ENCODE results near the gene CDCA4.

- TF ChIP-seq CTCF (IDR thresholded peaks at IDR 0.05; ENCODE audit: low read depth, low read length) (no peak), POLR2A (IDR thresholded peaks at IDR 0.05; ENCODE audit: extremely low read depth, insufficient read length) (no peak), MAX (IDR thresholded peaks at IDR 0.05; ENCODE audit: low read depth, low read length) (no peak), MYC (IDR thresholded peaks at IDR 0.05; ENCODE audit: low read depth, low read length) (no peak)
Measured at GRCh38 chr14:104999361-104999760, 21.5 kb downstream of the CDCA4 start.

Measured in NB4 (cell line).